ENCODE measurements around the gene MTF1.

DNA sequence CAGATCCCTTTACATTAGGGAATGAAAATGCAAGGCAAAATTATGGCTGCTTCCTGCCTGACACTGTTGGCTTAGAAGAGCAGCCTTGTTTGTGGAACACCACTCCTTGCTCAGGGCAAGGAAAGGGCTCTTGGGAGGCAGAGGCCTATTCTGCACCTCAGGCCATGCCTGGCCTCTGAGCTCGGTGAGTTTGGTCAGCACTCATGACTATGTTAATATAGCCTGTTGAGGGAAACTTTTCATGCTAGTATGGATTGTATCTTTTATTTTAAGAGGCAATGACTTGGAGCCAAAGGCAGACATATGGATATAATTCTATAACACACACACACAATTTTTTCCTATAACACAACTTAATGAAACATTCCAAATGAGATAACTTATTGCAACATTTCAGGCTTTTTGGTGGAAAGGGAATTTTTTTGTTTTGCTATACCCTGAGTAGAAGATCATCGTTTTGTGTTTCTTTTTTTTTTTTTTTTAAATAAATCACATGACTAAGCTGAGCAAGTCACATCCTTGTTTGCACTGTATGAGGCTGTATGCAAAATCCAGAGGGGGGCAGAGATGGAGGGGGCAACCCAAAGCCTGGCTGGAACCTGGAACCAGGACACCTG lies 45.8 kb downstream of the MTF1 start:
- TF ChIP-seq EZH2 (IDR thresholded peaks at IDR 0.05; ENCODE audit: insufficient read depth, poor library complexity, severe bottlenecking) (no peak), EZH2phosphoT487 (IDR thresholded peaks at IDR 0.05; ENCODE audit: insufficient read depth, low read depth) (no peak)

Measured in GM23248 (cell line).